Uterus (tissue), 2 donors: ENCODE measurements around the gene NRXN2.
A peak's percentile ranks its signal among the peaks of the same experiment; 100 is the strongest.

Experiments used
- POLR2A ChIP-seq, 2 donors: fragments of 450-650 bp; IDR thresholded peaks; one replicate each; pipeline ENCODE4 v1.6.1; 2016; ENCODE audit warnings: antibody characterized with exemption in 2 of 2, mild to moderate bottlenecking in 1 of 2, moderate library complexity in 1 of 2
- TF ChIP-seq, protein P1 (sequence below), 4 experiments: fragments of 200-600 bp in 2 of 4; fragments of 450-650 bp in 2 of 4; sonication (generic) in 2 of 4; IDR thresholded peaks; one replicate each; pipeline ENCODE4 v1.5.1; 2016 to 2019; ENCODE audit warnings: antibody characterized with exemption in 4 of 4, mild to moderate bottlenecking in 2 of 4, moderate library complexity in 1 of 4

- TF ChIP-seq, protein P1, sequence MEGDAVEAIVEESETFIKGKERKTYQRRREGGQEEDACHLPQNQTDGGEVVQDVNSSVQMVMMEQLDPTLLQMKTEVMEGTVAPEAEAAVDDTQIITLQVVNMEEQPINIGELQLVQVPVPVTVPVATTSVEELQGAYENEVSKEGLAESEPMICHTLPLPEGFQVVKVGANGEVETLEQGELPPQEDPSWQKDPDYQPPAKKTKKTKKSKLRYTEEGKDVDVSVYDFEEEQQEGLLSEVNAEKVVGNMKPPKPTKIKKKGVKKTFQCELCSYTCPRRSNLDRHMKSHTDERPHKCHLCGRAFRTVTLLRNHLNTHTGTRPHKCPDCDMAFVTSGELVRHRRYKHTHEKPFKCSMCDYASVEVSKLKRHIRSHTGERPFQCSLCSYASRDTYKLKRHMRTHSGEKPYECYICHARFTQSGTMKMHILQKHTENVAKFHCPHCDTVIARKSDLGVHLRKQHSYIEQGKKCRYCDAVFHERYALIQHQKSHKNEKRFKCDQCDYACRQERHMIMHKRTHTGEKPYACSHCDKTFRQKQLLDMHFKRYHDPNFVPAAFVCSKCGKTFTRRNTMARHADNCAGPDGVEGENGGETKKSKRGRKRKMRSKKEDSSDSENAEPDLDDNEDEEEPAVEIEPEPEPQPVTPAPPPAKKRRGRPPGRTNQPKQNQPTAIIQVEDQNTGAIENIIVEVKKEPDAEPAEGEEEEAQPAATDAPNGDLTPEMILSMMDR (IDR thresholded peaks at IDR 0.05) = peak in 1 of 4 experiments; percentile 6
- no peak for TF ChIP-seq POLR2A (IDR thresholded peaks at IDR 0.05)
Measured at GRCh38 chr11:64650923-64651523, 72.0 kb downstream of the NRXN2 start.
